Measurements from ENCODE around the gene SNRNP48.
A peak's percentile ranks its signal among the peaks of the same experiment; 100 is the strongest.

The SNRNP48 gene, protein sequence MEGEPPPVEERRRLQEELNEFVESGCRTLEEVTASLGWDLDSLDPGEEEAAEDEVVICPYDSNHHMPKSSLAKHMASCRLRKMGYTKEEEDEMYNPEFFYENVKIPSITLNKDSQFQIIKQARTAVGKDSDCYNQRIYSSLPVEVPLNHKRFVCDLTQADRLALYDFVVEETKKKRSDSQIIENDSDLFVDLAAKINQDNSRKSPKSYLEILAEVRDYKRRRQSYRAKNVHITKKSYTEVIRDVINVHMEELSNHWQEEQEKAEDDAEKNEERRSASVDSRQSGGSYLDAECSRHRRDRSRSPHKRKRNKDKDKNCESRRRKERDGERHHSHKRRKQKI

DNA sequence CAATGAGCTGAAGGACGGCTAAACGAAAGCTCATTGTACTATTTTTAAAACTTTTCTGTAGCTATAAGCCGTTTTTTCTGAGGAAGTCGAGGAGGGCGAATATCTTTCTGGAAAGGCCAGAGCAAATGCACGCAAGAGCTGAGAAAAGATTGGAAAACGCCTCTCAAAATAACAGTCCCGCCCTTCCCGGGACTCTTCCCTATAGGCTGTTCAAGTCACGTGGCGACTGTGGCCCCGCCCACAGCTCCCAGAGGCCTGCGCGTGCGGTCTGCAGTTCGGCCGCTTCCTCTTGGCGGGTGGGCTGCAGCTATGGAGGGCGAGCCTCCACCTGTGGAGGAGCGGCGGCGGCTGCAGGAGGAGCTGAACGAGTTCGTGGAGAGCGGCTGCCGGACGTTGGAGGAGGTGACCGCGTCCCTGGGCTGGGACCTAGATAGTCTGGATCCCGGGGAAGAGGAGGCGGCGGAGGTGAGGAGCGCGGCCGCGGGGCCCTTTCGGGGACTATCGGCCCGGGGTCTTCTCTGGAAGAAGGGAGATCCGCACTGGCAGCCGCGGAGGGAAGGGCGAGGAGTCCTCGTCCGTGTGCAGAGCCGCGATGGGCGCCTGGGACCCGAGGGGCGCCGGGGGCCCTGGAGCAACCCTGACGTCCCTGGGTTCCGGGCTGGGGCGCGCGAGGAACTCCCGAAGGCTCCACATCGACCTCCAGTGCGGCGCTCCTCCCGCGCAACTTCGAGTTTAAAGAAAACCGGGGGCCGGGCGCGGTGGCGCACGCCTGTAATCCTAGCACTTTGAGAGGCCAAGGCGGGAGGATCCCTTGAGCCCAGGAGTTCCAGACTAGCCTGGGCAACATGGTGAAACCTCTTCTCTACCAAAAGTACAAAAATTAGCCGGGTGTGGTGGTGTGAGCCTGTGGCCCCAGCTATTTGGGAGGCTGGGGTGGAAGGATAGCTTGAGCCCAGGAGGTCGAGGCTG is at the start of gene SNRNP48:
SNRNP48 (plus strand) TSS at position 250 of the 969 bp plus-strand sequence; CDS start at position 310, 60 bp downstream.
- peak; percentile 98 for DNase-seq

DNA sequence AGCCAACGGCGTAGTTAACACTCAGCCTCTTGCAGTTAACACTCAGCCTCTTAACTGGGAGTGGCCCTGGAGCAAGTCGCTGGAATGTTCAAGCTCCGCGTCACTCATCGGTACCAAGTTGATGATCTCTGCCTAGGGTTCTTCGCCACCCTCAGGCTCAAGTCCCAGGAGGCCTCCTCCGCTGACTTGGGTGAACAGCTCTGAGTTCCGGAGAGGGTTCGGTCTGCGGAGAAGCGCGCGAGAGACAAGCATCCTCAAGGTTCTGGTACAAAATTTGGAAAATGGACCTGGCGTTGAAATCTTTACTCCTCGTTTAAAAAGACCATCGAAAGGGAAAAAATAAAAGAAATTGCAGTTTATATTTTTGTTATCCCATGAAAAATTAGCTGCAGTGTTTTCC is 49.4 kb upstream of the SNRNP48 start:
- DNase-seq = peak; percentile 27

DNA sequence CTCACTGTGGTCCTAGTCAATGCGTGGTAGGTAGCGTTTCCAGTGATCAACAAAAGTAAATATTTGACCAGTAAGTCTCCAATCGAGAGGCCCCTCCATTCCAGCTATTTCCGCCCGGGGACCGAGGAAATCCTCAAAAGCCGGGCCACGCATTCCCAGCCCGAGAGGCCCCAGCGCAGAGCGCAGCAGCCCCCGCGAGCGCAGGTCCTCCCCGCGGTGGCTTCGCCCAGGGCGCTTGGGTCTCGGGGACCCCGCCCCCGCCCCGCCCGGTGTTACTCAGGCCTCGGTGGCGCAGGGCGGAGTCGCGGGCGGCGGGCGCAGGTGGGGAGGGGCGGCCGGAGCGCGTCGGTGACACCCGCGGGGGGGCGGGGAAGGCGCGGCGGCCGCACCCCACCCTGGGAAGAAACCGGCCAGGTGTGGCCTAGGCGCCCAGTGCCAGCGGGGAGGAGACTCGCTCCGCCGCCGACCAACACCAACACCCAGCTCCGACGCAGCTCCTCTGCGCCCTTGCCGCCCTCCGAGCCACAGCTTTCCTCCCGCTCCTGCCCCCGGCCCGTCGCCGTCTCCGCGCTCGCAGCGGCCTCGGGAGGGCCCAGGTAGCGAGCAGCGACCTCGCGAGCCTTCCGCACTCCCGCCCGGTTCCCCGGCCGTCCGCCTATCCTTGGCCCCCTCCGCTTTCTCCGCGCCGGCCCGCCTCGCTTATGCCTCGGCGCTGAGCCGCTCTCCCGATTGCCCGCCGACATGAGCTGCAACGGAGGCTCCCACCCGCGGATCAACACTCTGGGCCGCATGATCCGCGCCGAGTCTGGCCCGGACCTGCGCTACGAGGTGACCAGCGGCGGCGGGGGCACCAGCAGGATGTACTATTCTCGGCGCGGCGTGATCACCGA is 48.6 kb upstream of the SNRNP48 start, which contains the start of gene DSP:
DSP (plus strand) TSS at position 497 of the 890 bp plus-strand sequence; CDS start at position 742, 245 bp downstream.
- DNase-seq = peak; percentile 73

DNA sequence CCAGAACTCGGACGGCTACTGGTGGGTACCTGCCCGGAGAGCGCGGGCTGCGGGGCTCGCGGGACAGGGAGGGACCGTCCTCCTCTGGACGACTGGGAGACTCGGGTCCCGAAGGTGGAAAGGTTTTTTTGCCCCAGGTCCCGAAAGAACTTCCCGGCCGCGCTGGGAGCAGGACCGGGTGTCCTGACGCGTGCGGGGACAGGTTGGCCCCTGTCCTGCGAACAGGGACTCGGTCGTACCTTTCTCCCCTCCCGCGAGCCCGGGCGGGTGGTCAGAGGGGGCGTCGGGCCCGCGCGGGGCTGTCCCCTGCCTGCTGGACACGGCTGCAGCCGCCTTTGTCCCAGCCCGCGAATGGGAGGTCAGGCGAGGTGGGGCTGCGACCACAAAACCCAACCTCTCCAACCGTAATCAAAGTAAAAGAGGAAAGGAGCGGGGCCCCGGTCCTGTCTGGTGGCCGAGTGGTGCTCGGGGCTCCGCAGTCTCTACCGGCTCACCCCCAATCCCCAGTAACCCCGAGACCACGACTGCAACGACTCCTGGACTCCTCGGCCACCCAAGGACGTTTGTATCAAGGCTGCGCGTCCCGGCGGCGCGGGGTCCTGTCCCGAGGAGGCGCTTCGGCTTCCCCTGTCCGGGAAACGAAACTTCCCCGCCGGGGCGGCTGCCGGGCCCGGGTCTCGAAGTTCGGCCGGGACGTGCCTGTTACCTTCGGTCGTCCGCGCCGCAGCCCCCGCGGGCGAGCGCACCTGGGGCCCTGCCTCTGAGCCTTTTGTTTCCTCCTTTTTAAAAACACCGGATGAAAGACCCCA is 47.7 kb upstream of the SNRNP48 start:
- DNase-seq = peak; percentile 41

DNA sequence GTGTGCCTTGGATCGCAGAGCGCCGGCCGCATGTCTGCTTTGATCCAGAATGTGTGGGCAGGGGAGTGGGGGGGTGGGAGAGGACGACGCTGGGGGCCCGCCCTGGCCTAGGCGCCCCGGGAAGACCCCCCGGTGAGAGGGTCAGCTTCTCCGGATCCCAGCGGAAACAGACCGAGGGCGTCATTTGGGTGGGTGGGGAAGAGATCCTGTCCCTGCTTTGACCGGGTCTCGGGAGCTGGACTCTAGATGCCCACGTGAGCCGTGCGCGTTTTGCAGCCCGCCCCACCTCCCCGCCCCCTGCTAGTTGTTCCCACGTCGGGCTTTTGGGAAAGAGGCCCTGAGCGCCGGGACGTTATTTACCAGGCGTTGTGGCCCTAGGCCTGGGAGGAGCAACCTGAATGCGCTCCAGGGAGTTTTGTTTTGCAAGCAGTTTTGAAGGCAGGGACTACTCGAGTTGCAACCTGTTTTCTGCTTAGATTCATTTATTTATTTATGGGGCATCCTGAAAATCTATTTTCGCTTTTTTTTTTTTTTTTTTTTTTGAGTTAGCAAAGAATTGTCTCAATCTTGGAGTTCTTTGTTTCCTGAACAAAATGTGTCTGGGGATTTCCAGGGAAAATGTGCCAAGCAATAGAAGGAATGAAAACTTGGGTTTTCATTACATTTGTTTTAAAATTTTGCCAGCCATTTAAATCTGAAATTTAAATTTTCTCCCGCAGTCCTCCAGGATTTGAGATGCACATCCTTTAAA is 46.9 kb upstream of the SNRNP48 start:
- peak; percentile 68 for DNase-seq

DNA sequence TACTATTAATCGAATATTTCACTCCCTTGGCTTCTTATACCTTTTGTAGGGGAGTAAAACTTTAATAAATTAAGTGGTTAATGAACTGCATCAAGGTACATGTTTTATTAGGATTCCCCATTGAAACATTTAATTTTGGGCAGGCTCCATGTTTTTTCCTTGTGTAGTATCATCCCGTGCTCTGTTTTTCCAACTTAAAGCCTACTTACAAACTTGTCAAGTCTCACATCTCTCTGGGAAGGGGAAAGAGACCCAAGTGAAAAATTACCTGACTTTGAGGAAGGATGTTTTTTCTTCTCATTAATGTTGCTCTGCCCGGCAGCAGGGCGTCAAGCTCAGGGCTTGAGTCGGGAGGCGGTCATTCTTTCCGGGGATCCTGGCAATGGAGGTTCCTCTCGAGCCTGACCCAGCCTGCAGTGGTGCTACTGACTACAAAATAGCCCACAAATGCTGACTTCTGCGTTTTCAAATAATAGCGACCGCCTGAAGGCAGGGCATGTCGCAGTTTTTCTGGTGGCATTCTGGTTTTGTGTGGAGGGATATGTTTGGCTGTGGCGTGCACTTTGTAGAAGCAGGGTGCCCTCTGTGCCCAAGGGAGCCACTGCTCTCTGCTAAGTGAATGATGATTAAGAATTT is 46.1 kb upstream of the SNRNP48 start:
- no peak for DNase-seq

DNA sequence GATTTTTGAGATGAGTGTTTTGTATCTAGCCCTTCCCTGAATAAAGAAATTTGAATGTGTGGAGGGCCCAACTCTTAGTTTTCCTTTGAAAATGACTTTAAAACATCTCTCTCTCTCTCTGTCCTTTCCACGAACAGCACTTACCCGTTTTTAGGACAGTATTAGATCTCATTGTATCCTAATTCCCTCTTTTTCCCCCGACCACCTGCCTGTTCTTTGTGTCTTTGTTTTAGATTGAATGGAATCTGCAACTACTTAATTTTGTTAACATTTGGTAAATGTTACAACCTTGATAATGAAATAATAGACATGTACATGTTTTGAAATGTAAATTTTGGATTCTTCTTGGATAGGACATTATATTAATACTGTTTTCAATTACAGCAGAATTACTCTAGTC is 45.4 kb upstream of the SNRNP48 start:
- DNase-seq = no peak

DNA sequence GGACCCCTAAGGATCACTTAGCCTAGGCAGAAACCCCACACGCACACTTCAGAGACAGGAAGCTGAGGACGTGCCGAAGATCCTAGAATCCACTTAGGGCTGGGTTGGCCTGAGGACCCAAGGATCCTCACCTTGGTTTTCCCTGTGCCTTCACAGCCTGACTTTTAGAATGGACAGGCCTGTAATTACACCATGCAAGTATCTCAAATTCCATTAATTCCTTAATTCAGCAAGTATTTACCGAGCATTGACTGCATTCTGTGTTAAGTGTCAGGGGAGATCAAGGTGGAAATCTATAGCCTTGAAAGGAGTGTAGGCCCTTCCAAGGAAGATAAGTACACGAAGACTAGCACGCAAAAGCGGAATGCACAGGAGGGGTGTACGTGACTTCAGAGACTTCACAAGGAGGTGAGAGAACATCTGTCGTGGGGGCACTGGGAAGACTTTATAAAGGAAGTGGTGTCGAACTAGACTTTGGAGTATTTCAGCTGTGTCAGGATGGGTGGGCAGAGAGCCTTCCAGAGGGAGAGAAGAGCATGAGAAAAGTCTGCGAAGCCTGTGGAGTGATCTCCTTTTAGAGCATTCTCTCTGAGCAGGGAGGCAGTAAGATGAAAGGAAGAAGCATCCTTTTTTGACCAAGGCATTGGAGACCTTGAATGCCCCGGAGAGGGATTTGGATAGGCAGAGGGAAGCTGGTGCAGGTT is 44.5 kb upstream of the SNRNP48 start:
- DNase-seq = peak; percentile 20

DNA sequence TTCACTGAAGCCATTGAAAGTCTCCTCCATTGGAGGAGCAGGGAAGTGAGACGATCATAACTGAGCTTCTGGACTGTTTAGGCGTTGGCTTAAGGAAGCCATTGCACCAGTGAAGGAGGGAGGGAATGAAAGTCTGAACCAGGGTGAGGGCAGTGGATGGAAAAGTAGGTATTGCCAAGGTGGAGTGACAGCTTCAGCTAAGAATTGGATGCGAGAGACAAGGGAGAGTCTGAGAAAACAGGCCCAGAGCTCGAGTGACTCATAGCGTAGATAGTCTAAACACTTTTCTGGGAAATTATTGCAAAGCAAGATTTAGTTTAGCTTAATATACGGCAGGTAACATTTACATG is 44.0 kb upstream of the SNRNP48 start:
- no peak for DNase-seq

DNA sequence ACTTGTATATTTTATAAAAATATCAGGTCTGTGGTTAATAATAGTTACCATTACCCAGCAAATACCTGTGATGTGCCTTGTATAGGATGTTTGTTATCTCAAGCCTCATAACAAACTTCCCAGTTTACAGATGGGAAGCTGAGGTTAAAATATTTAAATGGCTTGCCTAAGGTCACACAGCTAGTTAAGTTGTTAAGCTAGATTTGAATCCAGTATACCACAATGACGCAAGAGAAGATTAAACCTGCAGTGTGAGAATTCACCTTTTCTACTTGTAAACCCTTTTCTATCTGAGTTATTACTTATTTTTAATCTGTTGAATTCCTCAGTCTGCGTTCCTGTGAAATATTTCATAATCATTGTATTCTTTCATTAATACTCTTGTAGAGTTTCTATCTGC is 43.6 kb upstream of the SNRNP48 start:
- no peak for DNase-seq

DNA sequence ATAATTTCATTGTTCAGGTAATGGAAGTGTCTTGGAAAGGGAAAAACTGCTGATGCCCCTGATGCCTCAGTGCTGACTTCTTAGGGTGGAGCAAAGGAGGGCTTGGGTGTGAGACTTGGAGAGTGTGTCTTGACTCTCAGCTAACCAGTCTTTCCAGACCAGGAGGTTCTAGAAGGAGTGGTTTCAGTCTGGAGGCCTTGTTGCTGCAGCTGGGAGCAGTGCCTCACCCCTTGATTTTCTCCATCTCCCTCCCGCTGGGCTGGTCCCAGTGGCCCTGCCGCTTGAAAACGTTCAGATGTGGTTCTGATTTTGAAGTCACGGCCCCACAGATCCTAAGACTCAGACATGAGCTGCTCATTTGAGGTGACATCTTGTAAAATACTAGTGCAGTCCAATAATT is 43.1 kb upstream of the SNRNP48 start:
- DNase-seq = no peak

DNA sequence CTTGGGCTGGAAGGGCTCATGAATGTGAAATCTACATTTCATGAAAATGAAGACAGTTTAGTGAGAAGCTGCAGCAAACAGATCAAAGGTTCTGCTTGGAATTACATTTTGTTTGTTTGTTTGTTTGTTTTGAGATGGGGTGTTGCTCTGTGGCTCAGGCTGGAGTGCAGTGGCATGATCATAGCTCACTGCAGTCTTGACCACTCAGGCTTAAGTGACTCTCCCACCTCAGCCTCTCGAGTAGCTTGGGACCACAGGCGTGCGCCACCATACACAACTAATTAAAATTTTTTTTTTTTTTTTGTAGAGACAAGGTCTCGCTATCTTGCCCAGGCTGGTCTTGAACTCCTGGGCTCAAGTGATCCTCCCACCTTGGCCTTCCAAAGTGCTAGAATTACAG is 42.7 kb upstream of the SNRNP48 start:
- no peak for DNase-seq

DNA sequence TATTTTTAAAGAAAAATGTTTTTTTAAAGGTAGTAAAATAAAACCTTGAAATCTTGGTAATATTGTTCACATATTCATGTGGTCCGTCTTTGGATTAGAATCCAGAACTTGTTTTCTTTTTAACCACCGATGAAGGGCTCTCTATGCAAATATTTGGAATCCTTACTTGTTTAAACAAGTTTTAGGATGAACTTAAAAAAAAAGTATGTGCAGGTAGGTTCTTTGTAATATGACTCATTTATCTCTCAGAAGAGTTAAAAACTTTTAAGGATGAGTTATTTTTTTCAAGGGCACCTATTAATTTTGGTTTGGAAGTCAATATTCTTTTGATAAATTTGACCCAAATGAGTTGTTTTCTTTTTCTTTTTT is 39.6 kb upstream of the SNRNP48 start:
- no peak for DNase-seq

DNA sequence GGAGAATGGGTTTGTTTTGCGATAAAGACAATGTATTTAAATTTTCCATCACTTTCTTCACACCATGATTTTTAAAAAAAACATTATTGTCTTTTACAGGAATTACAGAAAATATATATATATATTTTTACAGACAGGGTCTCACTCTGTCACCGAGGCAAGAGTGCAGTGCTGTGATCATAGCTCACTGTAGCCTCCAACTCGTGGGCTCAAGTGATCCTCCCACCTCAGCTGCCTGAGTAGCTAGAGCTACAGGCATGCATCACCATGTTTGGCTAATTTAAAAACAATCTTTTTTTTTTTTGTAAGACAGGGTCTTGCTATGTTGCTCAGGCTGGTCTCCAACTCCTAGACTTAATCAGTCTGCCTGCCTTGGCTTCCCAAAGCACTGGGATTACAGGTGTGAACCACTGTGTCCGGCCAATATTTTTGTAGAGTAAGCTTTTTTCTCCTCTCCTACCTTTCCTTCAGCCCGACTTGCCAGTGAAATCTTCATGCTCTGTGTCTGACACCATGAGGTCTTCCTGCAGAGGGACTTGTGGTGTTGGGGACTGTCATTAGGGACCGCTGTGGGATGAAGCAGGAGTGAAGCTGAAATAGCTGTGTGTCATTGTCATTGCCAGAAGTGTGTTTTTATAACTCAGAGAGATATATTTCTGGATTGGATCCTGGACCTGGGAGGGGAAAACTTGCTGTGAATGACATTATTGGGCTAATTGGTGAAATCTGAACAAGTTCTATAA is 35.3 kb upstream of the SNRNP48 start:
- DNase-seq = no peak

DNA sequence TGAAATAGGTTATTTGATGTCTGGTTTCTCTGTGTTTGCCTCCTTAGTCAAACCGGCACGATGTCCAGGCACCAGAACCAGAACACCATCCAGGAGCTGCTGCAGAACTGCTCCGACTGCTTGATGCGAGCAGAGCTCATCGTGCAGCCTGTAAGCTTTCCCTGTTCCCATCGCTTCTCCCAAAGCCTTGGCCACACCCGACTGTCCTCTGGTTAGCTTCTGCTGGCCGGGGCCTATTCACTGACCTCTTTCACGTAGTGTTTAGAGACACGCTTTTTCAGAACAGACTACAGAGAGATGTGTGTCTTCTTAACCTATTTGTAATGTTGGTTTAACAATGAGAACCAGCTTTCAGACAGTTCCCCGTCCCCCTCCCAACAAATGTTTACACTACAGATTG is 34.3 kb upstream of the SNRNP48 start:
- DNase-seq = no peak

DNA sequence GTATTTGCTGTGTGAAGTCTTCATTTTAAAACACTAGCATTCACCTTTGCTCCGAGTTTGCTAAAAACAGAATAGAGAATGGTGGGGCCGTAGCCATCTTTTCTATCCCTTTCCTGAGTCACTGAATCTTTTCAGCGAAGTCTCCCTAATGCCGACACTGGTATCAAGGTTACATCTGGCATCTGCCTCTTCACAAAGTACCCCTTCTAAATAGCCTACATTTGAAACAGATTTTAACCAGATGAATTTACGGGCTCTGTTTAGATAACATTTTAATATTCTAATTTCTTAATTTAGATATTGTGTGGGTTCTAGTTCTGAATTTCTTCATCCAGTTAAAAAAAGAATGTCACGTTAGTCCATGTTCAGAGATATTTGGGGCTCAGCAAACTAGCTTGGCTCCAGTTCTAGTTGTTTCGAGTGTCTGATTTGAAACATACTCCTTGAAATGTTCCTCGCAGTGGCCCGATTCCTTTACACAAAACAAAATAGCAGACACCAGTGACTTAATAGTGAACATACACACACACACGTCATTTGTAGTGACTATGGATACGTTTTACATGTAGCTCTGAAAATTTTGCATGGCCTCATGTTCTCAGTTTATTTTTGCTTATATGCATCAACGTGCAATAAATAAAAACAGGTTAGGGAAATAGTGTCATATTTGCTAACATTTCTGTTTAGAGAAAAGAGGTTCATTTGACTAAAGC is 33.4 kb upstream of the SNRNP48 start:
- DNase-seq = no peak

DNA sequence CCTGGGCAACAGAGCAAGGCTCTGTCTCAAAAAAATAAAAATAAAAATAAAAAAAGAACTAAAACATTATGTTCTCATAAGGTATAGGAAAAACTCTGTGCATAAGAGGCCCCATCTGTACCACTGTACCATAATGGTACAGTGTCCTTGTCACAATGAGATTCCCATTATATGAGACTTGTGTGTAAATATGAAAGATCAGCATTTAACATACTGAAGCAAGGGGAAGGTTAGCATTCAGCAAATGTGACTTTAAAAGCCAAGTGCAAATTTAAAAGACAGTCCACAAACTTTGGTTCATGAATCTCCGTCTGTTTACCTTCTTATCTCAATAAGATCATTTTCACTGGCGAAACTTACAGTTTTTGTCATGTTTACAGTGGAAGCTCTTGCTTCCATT is 32.3 kb upstream of the SNRNP48 start:
- DNase-seq = no peak

DNA sequence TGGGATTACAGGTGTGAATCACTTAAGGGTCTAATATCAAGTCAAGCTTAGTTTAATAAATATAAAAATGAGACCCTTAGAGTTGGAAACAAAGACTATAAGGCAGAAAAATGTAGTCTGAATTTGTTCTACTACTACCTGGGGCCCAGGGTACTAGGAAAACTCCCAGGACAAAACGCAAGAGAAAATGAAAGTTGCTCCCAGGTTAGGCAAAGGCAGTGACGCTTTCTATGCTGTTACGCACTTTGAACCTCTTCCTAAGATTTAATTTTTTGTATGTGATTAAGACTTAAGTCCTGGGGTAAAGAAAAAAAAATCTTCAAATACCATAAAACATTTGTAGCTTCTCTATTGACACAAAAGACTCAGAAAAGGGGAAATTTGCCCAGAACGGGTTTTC is 31.2 kb upstream of the SNRNP48 start:
- DNase-seq = no peak

DNA sequence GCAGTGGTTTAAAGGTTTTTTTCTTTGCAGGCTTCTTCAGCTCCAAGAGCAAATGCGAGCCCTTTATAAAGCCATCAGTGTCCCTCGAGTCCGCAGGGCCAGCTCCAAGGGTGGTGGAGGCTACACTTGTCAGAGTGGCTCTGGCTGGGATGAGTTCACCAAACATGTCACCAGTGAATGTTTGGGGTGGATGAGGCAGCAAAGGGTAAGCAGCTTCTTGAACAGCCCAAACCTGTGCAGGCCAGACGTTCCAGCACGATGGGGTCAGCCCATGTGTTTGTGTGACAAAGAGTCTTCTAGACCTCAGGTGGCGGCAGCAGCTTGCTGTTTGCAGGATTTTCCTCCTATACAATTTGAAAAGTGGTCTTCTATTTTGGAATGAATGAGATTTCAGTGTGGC is 30.8 kb upstream of the SNRNP48 start:
- no peak for DNase-seq

All from NCI-H82 (cell line).